Upper lobe of right lung (tissue), 1 donor: ENCODE measurements around the gene GIT2. TPM values are rescaled to one million over a fixed set of nuclear protein-coding genes. Genes with fewer than 3 reads are reported as not detected.

Source experiments
- ATAC-seq: fragments of 200-7000 bp; cut with Tn5 transposase; one replicate; pipeline ENCODE4 v1.9.1; 2020; ENCODE audit warnings: mild to moderate bottlenecking, moderate library complexity
- DNase-seq: peaks from one replicate; pipeline ENCODE4 v3.0.0-alpha.2; 2020
- H3K27ac ChIP-seq: fragments of 200-600 bp; one replicate; pipeline ENCODE4 v1.8.0; 2022
- H3K27me3 ChIP-seq: fragments of 200-600 bp; one replicate; pipeline ENCODE4 v1.8.0; 2022; ENCODE audit warnings: mild to moderate bottlenecking
- H3K36me3 ChIP-seq: fragments of 200-600 bp; one replicate; pipeline ENCODE4 v1.8.0; 2022
- H3K4me1 ChIP-seq: fragments of 200-600 bp; one replicate; pipeline ENCODE4 v1.8.0; 2022
- H3K4me3 ChIP-seq: fragments of 200-600 bp; one replicate; pipeline ENCODE4 v1.8.0; 2022; ENCODE audit warnings: mild to moderate bottlenecking
- H3K9me3 ChIP-seq: fragments of 200-600 bp; one replicate; pipeline ENCODE4 v1.8.0; 2022
- CTCF ChIP-seq: fragments of 200-600 bp; IDR thresholded peaks from one replicate; pipeline ENCODE4 v1.8.0; 2022; ENCODE audit warnings: antibody characterized with exemption
- intact Hi-C: fragments of 100-400 bp; cut with DNase I; formaldehyde crosslinking; loops from one replicate; pipeline ENCODE4 v1.11.0; 2022
- long read RNA-seq: library from polyadenylated mRNA; unstranded; transcript quantifications from one replicate; pipeline ENCODE4 v2.0.0, GENCODE V29; 2021
- total RNA-seq: library from RNA; stranded (reverse); fragmentation: NEBNext Ultra II Directional; extraction: Animal tissue kit (Norgen Biotek cat#: 25700); gene quantifications from one replicate; pipeline ENCODE4 v1.2.1, GENCODE V29; 2021
- donor health status: DM: no; HTN: yes; CAD: no; lungs with severe emphysema.

GIT2 gene
- total RNA-seq = 52.1 TPM
- long read RNA-seq, full-length matches to known transcripts = 20 of 49 reads
- long read RNA-seq, partial matches to known transcripts = 15 of 49 reads
- long read RNA-seq, other reads (novel, unspliced or antisense) = 14 of 49 reads

GRCh38 chr12:109995686-109996482 is at the start of gene GIT2:
Gene GIT2, minus strand, starts transcription at chr12:109996368. Its CDS starts 144 bp downstream, at chr12:109996224.
- no peaks in the 10 kb centered on the region for H3K27me3 ChIP-seq
- intact Hi-C loops = no loop called here
- DNase-seq (peak; percentile 97), ATAC-seq (peak; percentile 91)
- peak within 1 kb of the TSS; percentile 83 for H3K4me3 ChIP-seq
- no peak for TF ChIP-seq CTCF
- peaks cover 7% of the 10 kb centered on the region for H3K36me3 ChIP-seq
- H3K27ac ChIP-seq = peak within 1 kb of the TSS; percentile 82
- no peaks in the 10 kb centered on the region for H3K9me3 ChIP-seq
- H3K4me1 ChIP-seq = peaks cover 32% of the 10 kb centered on the region

- ATAC-seq (no peak), DNase-seq (no peak)
- TF ChIP-seq CTCF = no peak
- intact Hi-C loops = no loop called here
- H3K4me3 ChIP-seq = no peak overlapping the region
- H3K27me3 ChIP-seq = no peaks in the 10 kb centered on the region
- peaks cover 36% of the 10 kb centered on the region for H3K4me1 ChIP-seq
- no peak overlapping the region for H3K27ac ChIP-seq
- H3K9me3 ChIP-seq = no peaks in the 10 kb centered on the region
- peaks cover 42% of the 10 kb centered on the region for H3K36me3 ChIP-seq
Observed at GRCh38 chr12:110042264-110042663, 46.1 kb upstream of the GIT2 start.

- Histone ChIP-seq H3K27ac (peak overlapping the region; percentile 79), H3K36me3 (peaks cover 59% of the 10 kb centered on the region), H3K9me3 (no peaks in the 10 kb centered on the region), H3K4me3 (no peak overlapping the region), H3K4me1 (peaks cover 25% of the 10 kb centered on the region), H3K27me3 (no peaks in the 10 kb centered on the region)
- TF ChIP-seq CTCF = no peak
- DNase-seq (no peak), ATAC-seq (peak; percentile 90)
- intact Hi-C loops = no loop called here
Observed at GRCh38 chr12:110039085-110039807, 43.1 kb upstream of the GIT2 start.

GRCh38 chr12:110038741-110039084 is 42.5 kb upstream of the GIT2 start:
- peaks cover 59% of the 10 kb centered on the region for H3K36me3 ChIP-seq
- ATAC-seq (no peak), DNase-seq (no peak)
- intact Hi-C loops = no loop called here
- peaks cover 25% of the 10 kb centered on the region for H3K4me1 ChIP-seq
- no peaks in the 10 kb centered on the region for H3K9me3 ChIP-seq
- H3K4me3 ChIP-seq = no peak overlapping the region
- no peaks in the 10 kb centered on the region for H3K27me3 ChIP-seq
- H3K27ac ChIP-seq = peak overlapping the region; percentile 52
- no peak for TF ChIP-seq CTCF

- peaks cover 68% of the 10 kb centered on the region for H3K36me3 ChIP-seq
Observed at GRCh38 chr12:110037315-110037714, 41.1 kb upstream of the GIT2 start.

More at GRCh38 chr12:110037315-110037714, 41.1 kb upstream of the GIT2 start:
- Histone ChIP-seq H3K4me1 (peaks cover 17% of the 10 kb centered on the region), H3K4me3 (no peak overlapping the region), H3K27me3 (no peaks in the 10 kb centered on the region), H3K27ac (peak overlapping the region; percentile 33), H3K9me3 (no peaks in the 10 kb centered on the region)
- ATAC-seq = no peak
- intact Hi-C loops = no loop called here
- no peak for DNase-seq
- TF ChIP-seq CTCF = no peak
